Common myeloid progenitor, CD34-positive (primary cell): ENCODE data around the gene CCDC138.
A peak's percentile ranks its signal among the peaks of the same experiment; 100 is the strongest.

ENCODE experiments used
- CTCF ChIA-PET: fragments of 350-600 bp; sonication (Branson Sonifier 250); formaldehyde crosslinking; loops from one replicate; lab custom pipeline; 2021; ENCODE audit warnings: antibody characterized with exemption; lab: Charles Lee
- POLR2A ChIA-PET: fragments of 350-600 bp; sonication (Branson Sonifier 250); formaldehyde crosslinking; loops from one replicate; lab custom pipeline; 2021; ENCODE audit warnings: antibody characterized with exemption; lab: Charles Lee
- DNase-seq, 3 donors: peaks; one replicate each; pipeline versions ENCODE4 v3.0.0 to v3.0.0-alpha.2; 2013
- H3K27ac ChIP-seq, 2 experiments: 1 replicate in 1 of 2; 2 replicates in 1 of 2; pipeline ENCODE4 v1.7.0; 2013; ENCODE audit warnings: inconsistent platforms in 2 of 2, low read length in 2 of 2, mild to moderate bottlenecking in 2 of 2, low read depth in 1 of 2, moderate library complexity in 1 of 2; ENCODE audit not compliant: severe bottlenecking in 2 of 2, insufficient read depth in 1 of 2, poor library complexity in 1 of 2
- H3K27me3 ChIP-seq, 5 experiments: replicated peaks in 2 of 5; 1 replicate in 3 of 5; 2 replicates in 2 of 5; pipeline versions ENCODE4 v1.6.1 to v1.7.0; 2013; ENCODE audit warnings: low read length in 4 of 5, mild to moderate bottlenecking in 2 of 5, moderate library complexity in 2 of 5, inconsistent platforms in 1 of 5; ENCODE audit not compliant: insufficient read depth in 5 of 5, control insufficient read depth in 4 of 5
- H3K36me3 ChIP-seq, 4 experiments: 1 replicate in 2 of 4; 2 replicates in 2 of 4; pipeline versions ENCODE4 v1.6.1 to v1.7.0; 2013; ENCODE audit warnings: low read length in 3 of 4, control low read depth in 1 of 4, mild to moderate bottlenecking in 1 of 4; ENCODE audit not compliant: control insufficient read depth in 4 of 4, insufficient read depth in 4 of 4
- H3K4me1 ChIP-seq, 4 experiments: 1 replicate in 3 of 4; 2 replicates in 1 of 4; pipeline versions ENCODE4 v1.6.1 to v1.7.1; 2013; ENCODE audit warnings: low read length in 3 of 4, mild to moderate bottlenecking in 3 of 4, control low read depth in 1 of 4, inconsistent platforms in 1 of 4, moderate library complexity in 1 of 4; ENCODE audit not compliant: control insufficient read depth in 4 of 4, insufficient read depth in 4 of 4; ENCODE audit errors: control extremely low read depth in 1 of 4
- H3K4me3 ChIP-seq, 7 experiments: 1 replicate in 4 of 7; 2 replicates in 3 of 7; pipeline versions ENCODE4 v1.5.1 to v1.7.0; 2013; ENCODE audit warnings: mild to moderate bottlenecking in 7 of 7, low read length in 6 of 7, moderate library complexity in 6 of 7, inconsistent platforms in 2 of 7, low read depth in 2 of 7, control low read depth in 1 of 7; ENCODE audit not compliant: insufficient read depth in 4 of 7, control insufficient read depth in 1 of 7; ENCODE audit errors: extremely low read depth in 1 of 7
- H3K9me3 ChIP-seq, 5 experiments: 1 replicate in 4 of 5; 2 replicates in 1 of 5; pipeline versions ENCODE4 v1.6.1 to v1.7.1; 2013; ENCODE audit warnings: low read length in 4 of 5, mild to moderate bottlenecking in 2 of 5, inconsistent platforms in 1 of 5, low read depth in 1 of 5, moderate library complexity in 1 of 5; ENCODE audit not compliant: control insufficient read depth in 4 of 5, insufficient read depth in 2 of 5; ENCODE audit errors: control extremely low read depth in 1 of 5
- WGBS: methylation state at CpG from one replicate; pipeline ENCODE4 v1.1.5; 2013; ENCODE audit not compliant: insufficient coverage; 5-methylcytosine and 5-hydroxymethylcytosine counted together

The CCDC138 gene

GRCh38 chr2:108889907-108890306, 103.3 kb downstream of the CCDC138 start:
- Histone ChIP-seq H3K4me3 (no peak overlapping the region), H3K36me3 (peaks cover 0 to 2% (median 0%) of the 10 kb centered on the region in 4 experiments), H3K9me3 (peaks cover 2 to 28% (median 12%) of the 10 kb centered on the region in 5 experiments), H3K4me1 (no peaks in the 10 kb centered on the region), H3K27ac (no peak overlapping the region), H3K27me3 (no peaks in the 10 kb centered on the region)
- DNase-seq, result peak; percentile 12 to 39 (median 36)
- CTCF ChIA-PET, result no interaction called here
- POLR2A ChIA-PET, result no interaction called here
- 100% methylated on average over 1 of the region's 1 CpG for WGBS

- CTCF ChIA-PET, result interaction anchor here (1.6 kb wide), 1 partner anchor 25 kb away, joined by 3 read pairs; no protein-coding TSS in a partner anchor
- no CpG with 5 or more reads among the region's 1 CpG for WGBS
Measured at GRCh38 chr2:108893277-108893676, 106.7 kb downstream of the CCDC138 start.

GRCh38 chr2:108894766-108895165, 108.2 kb downstream of the CCDC138 start:
- H3K9me3 ChIP-seq, result peaks cover 0 to 19% (median 12%) of the 10 kb centered on the region in 5 experiments
- no peaks in the 10 kb centered on the region for H3K4me1 ChIP-seq
- no peak overlapping the region for H3K4me3 ChIP-seq
- no peaks in the 10 kb centered on the region for H3K27me3 ChIP-seq
- no CpG with 5 or more reads among the region's 3 CpGs for WGBS
- H3K27ac ChIP-seq, result no peak overlapping the region
- ChIA-PET CTCF (interaction anchor here (1.4 to 1.6 kb wide), 2 partner anchors 22 to 26 kb away, joined by 3 to 4 read pairs; no protein-coding TSS in a partner anchor), POLR2A (no interaction called here)
- no peak for DNase-seq
- peaks cover 0 to 2% (median 0%) of the 10 kb centered on the region in 4 experiments for H3K36me3 ChIP-seq

More at GRCh38 chr2:108893277-108893676, 106.7 kb downstream of the CCDC138 start:
- Histone ChIP-seq H3K4me3 (no peak overlapping the region), H3K9me3 (peaks cover 2 to 23% (median 12%) of the 10 kb centered on the region in 5 experiments), H3K27me3 (no peaks in the 10 kb centered on the region), H3K27ac (no peak overlapping the region), H3K36me3 (peaks cover 0 to 2% (median 0%) of the 10 kb centered on the region in 4 experiments), H3K4me1 (no peaks in the 10 kb centered on the region)
- POLR2A ChIA-PET, result no interaction called here
- DNase-seq, result no peak

DNA sequence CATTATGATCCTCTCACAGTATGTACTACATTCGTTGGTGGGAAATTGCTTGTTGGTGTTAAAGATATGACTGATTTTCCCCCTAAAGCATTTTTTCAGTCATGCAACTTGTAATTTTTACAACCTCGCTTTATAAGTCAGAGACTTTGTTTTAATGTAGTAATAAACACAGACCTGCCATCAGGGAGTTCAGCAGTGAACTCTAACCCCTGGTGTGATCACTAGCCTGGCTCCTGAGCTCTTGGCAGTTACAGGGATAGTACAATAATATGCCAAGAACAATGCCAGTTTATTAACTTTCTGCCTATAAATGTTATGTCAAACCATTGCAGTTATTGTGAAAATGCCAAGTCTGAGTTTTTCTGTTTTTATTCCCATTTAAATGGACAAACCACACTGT, 108.6 kb downstream of the CCDC138 start:
- Histone ChIP-seq H3K36me3 (peaks cover 0 to 2% (median 0%) of the 10 kb centered on the region in 4 experiments), H3K4me3 (no peak overlapping the region), H3K27me3 (no peaks in the 10 kb centered on the region), H3K9me3 (peaks cover 0 to 16% (median 10%) of the 10 kb centered on the region in 5 experiments), H3K27ac (no peak overlapping the region), H3K4me1 (no peaks in the 10 kb centered on the region)
- no CpG with 5 or more reads among the region's 2 CpGs for WGBS
- CTCF ChIA-PET, result interaction anchor here (1.4 kb wide), 1 partner anchor 22 kb away, joined by 4 read pairs; no protein-coding TSS in a partner anchor
- no peak for DNase-seq
- POLR2A ChIA-PET, result no interaction called here

DNA sequence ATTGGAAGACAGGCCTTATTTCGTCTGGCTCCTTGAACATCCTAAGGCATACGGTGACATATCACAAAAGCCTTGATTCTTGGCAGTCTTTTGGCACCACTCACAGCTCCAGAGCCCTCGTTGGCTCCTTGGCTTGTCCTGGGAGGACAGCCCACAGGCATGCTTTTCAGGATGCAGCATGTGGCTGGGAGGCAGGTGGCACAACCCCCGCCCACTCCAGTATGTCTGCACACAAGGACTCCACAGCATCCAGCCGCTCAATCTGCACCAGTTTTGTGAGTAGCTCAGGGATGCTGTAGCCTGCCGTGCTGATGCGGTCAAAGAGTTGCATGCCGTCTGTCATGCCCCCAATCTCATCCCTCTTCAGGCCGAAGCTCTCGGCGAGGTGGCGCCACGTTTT, 110.2 kb downstream of the CCDC138 start:
- CTCF ChIA-PET, result interaction anchor here (0.5 kb wide), 1 partner anchor 89 kb away, joined by 4 read pairs; no protein-coding TSS in a partner anchor
- H3K4me1 ChIP-seq, result no peaks in the 10 kb centered on the region
- no peak overlapping the region for H3K4me3 ChIP-seq
- H3K9me3 ChIP-seq, result peaks cover 0 to 4% (median 3%) of the 10 kb centered on the region in 5 experiments
- POLR2A ChIA-PET, result no interaction called here
- H3K36me3 ChIP-seq, result no peaks in the 10 kb centered on the region
- no peak overlapping the region for H3K27ac ChIP-seq
- DNase-seq, result no peak
- 94% methylated on average over 12 of the region's 13 CpGs for WGBS
- H3K27me3 ChIP-seq, result no peaks in the 10 kb centered on the region

DNA sequence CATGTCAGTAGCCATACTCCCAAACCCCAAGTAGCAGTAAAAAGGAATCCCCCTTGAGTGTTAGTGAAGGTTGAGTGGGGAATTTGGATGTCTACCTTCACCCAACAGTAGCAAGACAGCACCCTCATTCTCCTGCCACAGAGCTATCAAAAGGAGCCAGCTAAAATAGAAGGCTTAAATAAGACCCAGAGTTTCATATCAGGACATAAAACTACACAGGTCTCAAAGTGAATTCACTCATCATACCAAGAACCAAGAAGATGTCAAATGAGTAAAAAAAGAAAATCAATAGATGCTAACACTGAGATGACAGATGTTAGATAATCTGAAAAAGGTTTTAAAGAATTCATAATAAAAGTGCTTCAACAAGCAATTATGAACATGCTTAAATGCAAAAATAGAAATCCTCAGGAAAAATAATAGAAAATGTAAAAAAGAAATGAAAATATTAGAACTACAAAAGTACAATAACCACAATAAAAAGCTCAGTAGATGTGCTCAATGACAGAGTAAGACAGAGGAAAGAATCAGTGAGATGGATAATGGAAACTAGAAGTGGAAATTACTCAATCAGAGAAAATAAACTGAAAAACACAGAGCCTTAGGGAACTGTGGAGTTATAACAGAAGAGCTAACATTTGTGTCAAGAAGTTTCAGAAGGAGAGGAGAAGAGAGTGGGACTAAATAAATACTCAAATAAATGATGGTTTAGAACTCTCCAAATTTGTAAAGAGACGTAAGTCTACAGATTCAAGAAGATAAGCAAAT, 111.9 kb downstream of the CCDC138 start:
- Histone ChIP-seq H3K27ac (no peak overlapping the region), H3K36me3 (no peaks in the 10 kb centered on the region), H3K9me3 (peaks cover 0 to 5% (median 0%) of the 10 kb centered on the region in 5 experiments), H3K4me3 (no peak overlapping the region), H3K4me1 (no peaks in the 10 kb centered on the region), H3K27me3 (no peaks in the 10 kb centered on the region)
- 80% methylated on average over 1 of the region's 1 CpG for WGBS
- POLR2A ChIA-PET, result no interaction called here
- CTCF ChIA-PET, result no interaction called here
- no peak for DNase-seq

DNA sequence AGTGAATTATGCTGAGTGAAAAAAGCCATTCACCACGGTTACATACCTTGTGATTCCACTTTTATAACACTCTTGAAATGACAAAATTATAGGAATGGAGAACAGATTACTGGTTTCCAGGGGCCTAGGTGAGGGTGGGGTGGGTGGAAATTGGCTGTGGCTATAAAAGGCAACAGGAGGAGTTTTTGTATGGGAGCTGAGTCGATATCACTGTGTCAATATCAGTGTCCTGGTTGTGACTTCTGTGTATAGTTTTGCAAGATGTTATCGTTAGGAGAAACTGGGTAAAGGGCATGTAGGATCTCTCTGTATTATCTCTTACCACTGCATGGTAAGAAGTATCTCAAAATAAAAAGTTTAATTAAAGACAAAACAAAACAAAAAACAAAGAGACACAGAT, 118.1 kb downstream of the CCDC138 start:
- Histone ChIP-seq H3K4me1 (peaks cover 0 to 10% (median 3%) of the 10 kb centered on the region in 4 experiments), H3K27me3 (no peaks in the 10 kb centered on the region), H3K4me3 (no peak overlapping the region), H3K27ac (no peak overlapping the region), H3K9me3 (peaks cover 0 to 5% (median 0%) of the 10 kb centered on the region in 5 experiments), H3K36me3 (no peaks in the 10 kb centered on the region)
- no CpG with 5 or more reads among the region's 3 CpGs for WGBS
- DNase-seq, result no peak
- CTCF ChIA-PET, result no interaction called here
- POLR2A ChIA-PET, result no interaction called here
